Adipose tissue (tissue), 3 donors: ENCODE measurements around the gene FBLN1. TPM values are rescaled to one million over a fixed set of nuclear protein-coding genes. Genes with fewer than 3 reads are reported as not detected.

Source experiments
- H3K27ac ChIP-seq: one replicate; pipeline ENCODE4 v1.5.1; 2013; ENCODE audit warnings: low read depth, low read length
- WGBS, 3 donors: extraction: QIAGEN DNeasy Blood & Tissue Kit; methylation state at CpG; one replicate each; pipeline ENCODE4 v1.1.7; 2013; 5-methylcytosine and 5-hydroxymethylcytosine counted together
- polyA plus RNA-seq, 3 donors: library from polyadenylated mRNA; stranded (reverse); fragments of 200-250 nt; gene quantifications; one replicate each; pipeline ENCODE4 v1.2.3, GENCODE V29; 2013
- donor health status: healthy with polysubstance abuse.
- donor health status: Bipolar disorder and iron deficiency.
- donor health status: healthy.

FBLN1 gene
- polyA plus RNA-seq, 3 donors: 33.2 to 280 (median 121) TPM

DNA sequence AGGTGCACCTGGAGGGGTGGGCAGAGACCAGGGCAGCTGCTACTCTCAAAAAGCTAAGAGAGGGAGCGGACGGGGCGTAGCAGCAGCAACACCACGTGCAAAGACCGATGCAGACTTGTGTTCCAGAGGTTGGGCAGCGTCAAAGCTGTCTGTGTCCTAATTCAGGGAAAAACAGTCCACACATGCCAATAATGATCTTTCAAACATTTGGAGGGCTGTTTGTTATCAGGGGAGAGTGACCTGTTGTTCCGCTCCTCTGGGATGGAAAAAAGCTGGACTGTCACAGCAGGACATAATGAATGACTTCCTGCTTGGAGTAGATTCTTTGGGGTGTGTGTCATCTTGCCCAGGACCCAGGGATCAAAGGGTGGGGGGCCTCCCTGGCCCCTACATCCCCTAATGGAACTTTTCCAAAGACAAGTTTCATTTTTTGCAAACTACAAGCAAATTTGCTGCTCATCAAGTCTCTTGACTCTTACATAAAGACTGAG is 6.2 kb upstream of the FBLN1 start:
- H3K27ac ChIP-seq: no peak overlapping the region
- 25 to 49% (median 26%) methylated on average over 7 of the region's 7 CpGs for WGBS, 3 donors

DNA sequence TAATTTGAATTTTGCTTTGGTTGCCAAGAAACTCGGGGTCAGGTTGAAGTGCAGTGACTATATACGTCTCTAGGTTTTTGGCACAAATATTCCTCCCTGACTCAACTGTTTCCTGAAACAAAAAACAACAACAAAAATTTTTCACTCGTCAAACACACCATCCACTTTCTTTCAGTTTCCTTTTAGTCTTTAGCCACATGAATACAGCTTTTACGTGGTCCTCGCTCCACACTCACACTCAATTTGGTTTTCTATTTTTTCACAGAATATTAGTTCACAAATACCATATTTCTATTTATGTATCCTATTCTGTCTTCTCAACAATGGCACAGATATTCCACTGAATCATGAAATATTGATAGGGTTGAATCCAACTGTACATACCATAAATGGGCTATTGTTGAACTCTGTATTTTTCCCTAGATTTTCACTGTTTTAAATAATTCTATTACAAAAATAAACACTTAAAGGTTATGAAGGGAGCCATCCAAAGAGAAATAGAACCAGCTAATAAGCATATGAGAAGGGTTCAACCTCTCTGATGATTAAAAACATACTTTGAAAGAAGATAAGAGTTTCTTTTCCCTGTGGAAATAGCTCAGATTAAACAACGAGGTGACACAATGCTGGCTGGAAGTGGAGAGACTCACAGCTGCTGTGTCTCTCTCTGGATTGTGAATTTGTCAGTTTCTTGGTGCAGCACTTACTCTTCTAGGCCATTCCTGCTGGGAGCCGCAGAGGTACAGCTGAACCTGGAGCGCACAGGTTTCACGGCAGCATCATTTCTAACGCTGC is 5.1 kb upstream of the FBLN1 start:
- 48 to 57% (median 52%) methylated on average over 10 of the region's 10 CpGs for WGBS, 3 donors

GRCh38 chr22:45499746-45500145 is 2.9 kb upstream of the FBLN1 start:
- no peak overlapping the region for H3K27ac ChIP-seq
- 77 to 95% (median 86%) methylated on average over 3 of the region's 3 CpGs for WGBS, 3 donors

More for the DNA sequence above, 5.1 kb upstream of the FBLN1 start:
- H3K27ac ChIP-seq: no peak overlapping the region

- WGBS, 3 donors: 9 to 16% (median 14%) methylated on average over 50 to 53 of the region's 53 CpGs
- no peak overlapping the region for H3K27ac ChIP-seq
Observed at GRCh38 chr22:45503050-45503815, 550 bp downstream of the FBLN1 start.

- H3K27ac ChIP-seq: no peak overlapping the region
- 48% methylated on average over 14 to 15 of the region's 15 CpGs for WGBS, 3 donors
Observed at GRCh38 chr22:45503816-45504372, 1.2 kb downstream of the FBLN1 start.

DNA sequence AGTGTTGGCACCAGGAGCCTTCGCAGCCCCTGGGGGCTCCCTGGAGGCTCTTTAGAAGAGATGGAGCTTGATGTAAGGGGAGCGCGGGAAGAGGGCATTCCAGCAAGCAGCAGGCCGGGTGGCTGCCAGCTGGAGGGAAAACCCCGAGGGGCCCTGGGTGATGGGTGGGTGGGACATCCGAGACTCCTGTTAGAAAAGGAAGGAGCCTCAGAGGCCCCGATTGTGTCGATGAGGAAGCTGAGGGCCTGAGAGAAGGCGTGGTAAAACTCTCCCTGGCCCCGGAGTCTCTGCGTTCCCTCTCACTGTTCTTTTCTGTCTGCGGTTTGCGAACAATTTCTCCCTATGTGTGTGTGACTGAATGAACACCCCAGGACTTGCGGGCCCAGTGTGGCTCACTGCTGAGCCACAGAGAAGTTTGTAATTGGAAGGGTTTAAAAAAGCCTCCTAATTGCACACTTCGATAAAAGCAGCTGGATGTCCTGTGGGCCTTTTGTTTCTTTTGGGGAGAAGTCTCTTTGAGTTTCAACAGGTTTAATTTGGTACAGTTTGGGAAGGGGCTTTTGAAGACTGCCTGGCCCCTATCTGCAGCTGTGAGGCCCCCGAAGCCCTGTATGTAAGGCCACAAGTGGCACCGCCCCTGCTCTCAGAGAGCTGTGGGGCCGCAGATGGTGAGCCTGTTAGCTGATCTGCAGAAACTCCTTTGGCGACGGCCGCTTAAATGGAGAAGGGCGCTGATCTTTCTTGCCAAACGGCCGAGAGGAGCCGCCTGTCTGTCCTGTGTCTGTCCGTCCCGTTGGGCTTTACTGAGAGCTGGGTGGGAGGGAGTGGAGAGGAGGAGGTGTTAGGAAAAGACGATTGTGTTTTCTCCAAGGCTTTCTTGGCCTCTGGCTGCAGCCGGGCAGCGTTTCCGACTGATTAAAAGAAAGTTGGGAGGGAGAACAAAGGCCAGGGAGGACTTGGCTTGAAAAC is 2.0 kb downstream of the FBLN1 start:
- WGBS, 3 donors: 19 to 43% (median 30%) methylated on average over 31 of the region's 31 CpGs
- H3K27ac ChIP-seq: no peak overlapping the region

- H3K27ac ChIP-seq: no peak overlapping the region
- WGBS, 3 donors: 83 to 86% (median 86%) methylated on average over 14 of the region's 14 CpGs
Observed at GRCh38 chr22:45505991-45506747, 3.5 kb downstream of the FBLN1 start.

GRCh38 chr22:45506816-45507360 is 4.2 kb downstream of the FBLN1 start:
- H3K27ac ChIP-seq: no peak overlapping the region
- 75 to 83% (median 77%) methylated on average over 8 of the region's 8 CpGs for WGBS, 3 donors

GRCh38 chr22:45507798-45508197 is 5.1 kb downstream of the FBLN1 start:
- no peak overlapping the region for H3K27ac ChIP-seq
- 68 to 95% (median 91%) methylated on average over 6 of the region's 6 CpGs for WGBS, 3 donors

- H3K27ac ChIP-seq: no peak overlapping the region
- WGBS, 3 donors: 89 to 92% (median 90%) methylated on average over 4 of the region's 4 CpGs
Observed at GRCh38 chr22:45508814-45509213, 6.1 kb downstream of the FBLN1 start.

GRCh38 chr22:45510376-45511232 is 7.9 kb downstream of the FBLN1 start:
- H3K27ac ChIP-seq: no peak overlapping the region
- 72 to 77% (median 74%) methylated on average over 14 of the region's 14 CpGs for WGBS, 3 donors

- 52 to 56% (median 54%) methylated on average over 8 of the region's 8 CpGs for WGBS, 3 donors
Observed at GRCh38 chr22:45511847-45512261, 9.2 kb downstream of the FBLN1 start.

GRCh38 chr22:45512363-45512762 is 9.7 kb downstream of the FBLN1 start:
- 68 to 78% (median 77%) methylated on average over 8 of the region's 8 CpGs for WGBS, 3 donors
- H3K27ac ChIP-seq: no peak overlapping the region

More at GRCh38 chr22:45511847-45512261, 9.2 kb downstream of the FBLN1 start:
- no peak overlapping the region for H3K27ac ChIP-seq

DNA sequence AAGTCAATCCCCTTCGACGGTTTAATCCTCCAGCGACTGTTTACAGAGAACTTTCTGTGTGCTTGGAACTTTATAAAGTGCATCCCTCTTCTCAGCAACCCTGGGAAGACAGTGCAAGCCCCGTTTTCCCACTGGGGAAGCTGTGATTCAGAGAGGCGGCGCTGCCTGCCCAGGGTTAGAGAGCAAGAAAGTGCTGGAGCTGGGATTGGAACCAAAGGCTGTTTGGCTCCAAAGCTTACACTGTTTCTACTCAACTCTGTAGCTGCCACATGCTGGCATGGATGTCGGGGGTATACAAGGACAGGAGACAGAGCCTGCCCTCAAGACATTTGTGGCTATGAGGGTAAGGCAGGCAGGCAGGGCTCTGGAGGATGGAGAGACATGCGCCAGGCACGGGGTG is 13.0 kb downstream of the FBLN1 start:
- H3K27ac ChIP-seq: no peak overlapping the region
- 53 to 64% (median 56%) methylated on average over 9 of the region's 9 CpGs for WGBS, 3 donors

DNA sequence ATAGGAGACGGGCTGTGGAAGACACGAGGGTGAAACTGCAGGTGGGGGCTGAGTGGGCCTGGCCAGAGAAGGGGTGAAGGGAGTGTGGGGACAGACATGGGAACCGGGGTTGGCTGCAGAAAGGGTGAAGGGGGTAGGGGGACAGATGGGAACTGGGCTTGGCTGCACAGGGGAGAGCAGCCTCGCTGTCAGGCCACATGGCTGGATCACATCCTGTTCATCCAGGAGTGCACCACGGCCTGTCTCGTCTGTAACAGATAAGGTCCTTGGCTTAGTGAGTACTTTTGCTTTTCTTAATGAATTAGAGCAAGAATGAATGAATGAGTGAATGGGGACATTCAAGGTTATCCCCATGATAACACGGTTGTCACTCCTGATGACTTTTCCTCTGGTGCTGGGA is 13.5 kb downstream of the FBLN1 start:
- WGBS, 3 donors: 56 to 71% (median 58%) methylated on average over 7 of the region's 7 CpGs
- H3K27ac ChIP-seq: no peak overlapping the region

GRCh38 chr22:45516923-45517675 is 14.4 kb downstream of the FBLN1 start:
- no peak overlapping the region for H3K27ac ChIP-seq
- WGBS, 3 donors: 55 to 76% (median 74%) methylated on average over 17 to 18 of the region's 18 CpGs
